WTC11 (cell line): ENCODE measurements around the gene SNRPA1. TPM values are rescaled to one million over a fixed set of nuclear protein-coding genes. Genes with fewer than 3 reads are reported as not detected.

Source experiments
- ATAC-seq: fragments of 200-7000 bp; cut with Tn5 transposase; 2 replicates; pipeline ENCODE4 v1.10.0; 2021; ENCODE audit warnings: mild to moderate bottlenecking, moderate library complexity
- CTCF ChIA-PET: fragments of 300-600 bp; sonication (Branson Sonifier 250); formaldehyde crosslinking; loops from one replicate; lab custom pipeline; 2021; ENCODE audit warnings: antibody characterized with exemption; lab: Charles Lee
- POLR2A ChIA-PET: fragments of 350-600 bp; sonication (Branson Sonifier 250); formaldehyde crosslinking; loops from one replicate; lab custom pipeline; 2021; ENCODE audit warnings: antibody characterized with exemption; lab: Charles Lee
- DNase-seq: peaks from one replicate; pipeline ENCODE4 v3.0.0; 2021; ENCODE audit warnings: low spot score
- H3K27ac Mint-ChIP-seq: 2 replicates; pipeline ENCODE4 v1.8.0; 2021; ENCODE audit warnings: mixed read lengths
- H3K27me3 Mint-ChIP-seq: 2 replicates; pipeline ENCODE4 v1.8.0; 2021; ENCODE audit warnings: low read depth, mild to moderate bottlenecking, moderate library complexity, mixed read lengths
- H3K36me3 Mint-ChIP-seq: 2 replicates; pipeline ENCODE4 v1.8.0; 2021; ENCODE audit warnings: mixed read lengths
- H3K4me1 Mint-ChIP-seq: 2 replicates; pipeline ENCODE4 v1.8.0; 2022; ENCODE audit warnings: mixed read lengths
- H3K4me3 Mint-ChIP-seq: 2 replicates; pipeline ENCODE4 v1.8.0; 2021; ENCODE audit warnings: mild to moderate bottlenecking, moderate library complexity, mixed read lengths
- H3K9me3 Mint-ChIP-seq: 2 replicates; pipeline ENCODE4 v1.8.0; 2021; ENCODE audit warnings: mixed read lengths
- CREM ChIP-seq: sonication (generic); formaldehyde crosslinking; IDR thresholded peaks from 2 replicates; pipeline ENCODE4 v1.8.1; 2022; ENCODE audit warnings: mild to moderate bottlenecking, missing genetic modification reagents, moderate library complexity
- EMX1 ChIP-seq: fragments of 250-450 bp; sonication (Bioruptor Pico); IDR thresholded peaks from 2 replicates; pipeline ENCODE4 v1.8.0; 2021; ENCODE audit warnings: mild to moderate bottlenecking
- ETV6 ChIP-seq: sonication (generic); formaldehyde crosslinking; IDR thresholded peaks from 2 replicates; pipeline ENCODE4 v1.8.1; 2022; ENCODE audit warnings: mild to moderate bottlenecking, missing genetic modification reagents
- FOXJ3 ChIP-seq: sonication (generic); formaldehyde crosslinking; IDR thresholded peaks from 2 replicates; pipeline ENCODE4 v1.9.0; 2021; ENCODE audit warnings: missing genetic modification reagents, mild to moderate bottlenecking, borderline replicate concordance
- MYBL2 ChIP-seq: sonication (generic); formaldehyde crosslinking; IDR thresholded peaks from 2 replicates; pipeline ENCODE4 v1.8.1; 2023; ENCODE audit warnings: mild to moderate bottlenecking, moderate library complexity, missing genetic modification reagents
- NFATC4 ChIP-seq: fragments of 250-450 bp; sonication (Bioruptor Pico); IDR thresholded peaks from 2 replicates; pipeline ENCODE4 v1.9.0; 2021; ENCODE audit warnings: mild to moderate bottlenecking
- NFYB ChIP-seq: sonication (generic); formaldehyde crosslinking; conservative IDR thresholded peaks from 2 replicates; pipeline ENCODE4 v1.8.0; 2022; ENCODE audit warnings: low read depth, missing genetic modification reagents
- NR1H2 ChIP-seq: sonication (generic); formaldehyde crosslinking; IDR thresholded peaks from 2 replicates; pipeline ENCODE4 v1.9.0; 2021; ENCODE audit warnings: mild to moderate bottlenecking, moderate library complexity, missing genetic modification reagents
- RELA ChIP-seq: sonication (generic); formaldehyde crosslinking; IDR thresholded peaks from 2 replicates; pipeline ENCODE4 v1.8.1; 2022; ENCODE audit warnings: missing genetic modification reagents, mild to moderate bottlenecking, borderline replicate concordance
- SMAD4 ChIP-seq: sonication (generic); formaldehyde crosslinking; IDR thresholded peaks from 2 replicates; pipeline ENCODE4 v1.8.0; 2022; ENCODE audit warnings: mild to moderate bottlenecking, missing genetic modification reagents
- SP1 ChIP-seq: sonication (generic); formaldehyde crosslinking; conservative IDR thresholded peaks from 2 replicates; pipeline ENCODE4 v1.8.1; 2022; ENCODE audit warnings: missing genetic modification reagents
- TCF7 ChIP-seq: sonication (generic); formaldehyde crosslinking; IDR thresholded peaks from 2 replicates; pipeline ENCODE4 v1.8.0; 2022; ENCODE audit warnings: mild to moderate bottlenecking, low read depth, missing genetic modification reagents, moderate library complexity
- ZNF416 ChIP-seq: fragments of 250-450 bp; sonication (Bioruptor Pico); IDR thresholded peaks from 2 replicates; pipeline ENCODE4 v1.9.0; 2021; ENCODE audit warnings: mild to moderate bottlenecking, inconsistent platforms
- ZNF423 ChIP-seq: fragments of 250-450 bp; sonication (Bioruptor Pico); IDR thresholded peaks from 2 replicates; pipeline ENCODE4 v2.1.2; 2022; ENCODE audit warnings: mild to moderate bottlenecking, moderate library complexity
- total RNA-seq: library from RNA; stranded (reverse); gene quantifications from 3 replicates; pipeline ENCODE4 v1.2.3, GENCODE V29; 2021
- TF ChIP-seq, protein P1 (sequence below): sonication (generic); formaldehyde crosslinking; IDR thresholded peaks from 2 replicates; pipeline ENCODE4 v1.8.0; 2023; ENCODE audit warnings: mild to moderate bottlenecking, missing genetic modification reagents
- TF ChIP-seq, protein P2 (sequence below): sonication (generic); formaldehyde crosslinking; IDR thresholded peaks from 2 replicates; pipeline ENCODE4 v1.8.0; 2022; ENCODE audit warnings: mild to moderate bottlenecking, missing genetic modification reagents
- TF ChIP-seq, protein P3 (sequence below): fragments of 250-450 bp; sonication (Bioruptor Pico); IDR thresholded peaks from 2 replicates; pipeline ENCODE4 v1.9.0; 2021; ENCODE audit warnings: mild to moderate bottlenecking, borderline replicate concordance
- TF ChIP-seq, protein P4 (sequence below): fragments of 250-450 bp; sonication (Bioruptor Pico); conservative IDR thresholded peaks from 2 replicates; pipeline ENCODE4 v1.9.0; 2021; ENCODE audit warnings: mild to moderate bottlenecking
- TF ChIP-seq, protein P5 (sequence below): sonication (generic); formaldehyde crosslinking; IDR thresholded peaks from 2 replicates; pipeline ENCODE4 v1.8.1; 2023; ENCODE audit warnings: mild to moderate bottlenecking, missing genetic modification reagents
- TF ChIP-seq, protein P6 (sequence below): sonication (generic); formaldehyde crosslinking; IDR thresholded peaks from 2 replicates; pipeline ENCODE4 v1.8.0; 2022; ENCODE audit warnings: mild to moderate bottlenecking, missing genetic modification reagents

SNRPA1 gene
- total RNA-seq, 1 experiment from 2014 or later: 170 TPM

DNA sequence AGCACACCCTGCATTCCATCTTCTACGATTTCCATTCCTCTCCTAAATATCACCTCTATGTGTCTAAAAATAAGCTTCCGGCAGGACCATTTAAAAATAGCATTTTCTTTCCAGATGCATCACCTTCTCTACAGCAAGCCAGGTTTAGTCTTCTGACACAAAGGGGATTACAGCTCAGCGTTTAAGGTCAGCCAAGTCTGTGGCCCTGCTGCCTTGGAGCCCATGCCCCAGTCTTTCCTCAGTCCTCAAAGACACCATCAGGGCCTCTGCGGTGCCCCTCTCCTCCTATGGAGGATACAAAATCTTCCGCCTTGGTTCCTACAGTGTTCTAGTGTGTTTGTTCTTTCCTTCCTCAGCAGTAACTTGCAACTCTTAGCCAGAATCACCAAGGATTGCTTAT, 21.5 kb downstream of the SNRPA1 start (continued):
- TF ChIP-seq, protein P1, sequence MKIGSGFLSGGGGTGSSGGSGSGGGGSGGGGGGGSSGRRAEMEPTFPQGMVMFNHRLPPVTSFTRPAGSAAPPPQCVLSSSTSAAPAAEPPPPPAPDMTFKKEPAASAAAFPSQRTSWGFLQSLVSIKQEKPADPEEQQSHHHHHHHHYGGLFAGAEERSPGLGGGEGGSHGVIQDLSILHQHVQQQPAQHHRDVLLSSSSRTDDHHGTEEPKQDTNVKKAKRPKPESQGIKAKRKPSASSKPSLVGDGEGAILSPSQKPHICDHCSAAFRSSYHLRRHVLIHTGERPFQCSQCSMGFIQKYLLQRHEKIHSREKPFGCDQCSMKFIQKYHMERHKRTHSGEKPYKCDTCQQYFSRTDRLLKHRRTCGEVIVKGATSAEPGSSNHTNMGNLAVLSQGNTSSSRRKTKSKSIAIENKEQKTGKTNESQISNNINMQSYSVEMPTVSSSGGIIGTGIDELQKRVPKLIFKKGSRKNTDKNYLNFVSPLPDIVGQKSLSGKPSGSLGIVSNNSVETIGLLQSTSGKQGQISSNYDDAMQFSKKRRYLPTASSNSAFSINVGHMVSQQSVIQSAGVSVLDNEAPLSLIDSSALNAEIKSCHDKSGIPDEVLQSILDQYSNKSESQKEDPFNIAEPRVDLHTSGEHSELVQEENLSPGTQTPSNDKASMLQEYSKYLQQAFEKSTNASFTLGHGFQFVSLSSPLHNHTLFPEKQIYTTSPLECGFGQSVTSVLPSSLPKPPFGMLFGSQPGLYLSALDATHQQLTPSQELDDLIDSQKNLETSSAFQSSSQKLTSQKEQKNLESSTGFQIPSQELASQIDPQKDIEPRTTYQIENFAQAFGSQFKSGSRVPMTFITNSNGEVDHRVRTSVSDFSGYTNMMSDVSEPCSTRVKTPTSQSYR (CRISPR knock-in tag): no peak
- TF ChIP-seq NR1H2 (CRISPR knock-in tag): no peak

DNA sequence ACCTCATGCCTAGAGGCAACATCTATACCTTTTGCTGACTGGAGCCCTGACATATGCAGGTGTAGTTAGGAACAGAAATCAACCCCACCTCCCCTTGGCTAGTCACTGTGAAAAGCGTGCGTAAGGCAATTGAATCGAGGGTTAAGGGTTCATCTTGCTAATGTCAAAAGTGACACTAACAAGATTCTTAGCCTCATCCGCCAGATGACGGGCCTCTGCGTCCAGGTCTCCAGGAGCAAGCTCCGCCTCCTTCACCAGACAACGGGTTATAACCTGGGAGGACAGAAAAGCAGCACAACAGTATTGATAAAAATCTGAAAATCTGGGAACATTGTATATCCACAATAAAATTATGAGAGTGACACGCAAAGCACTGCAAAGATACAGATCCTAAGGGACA, 22.5 kb downstream of the SNRPA1 start:
- Mint-ChIP-seq H3K27me3 (no peaks in the 10 kb centered on the region), H3K4me1 (peaks cover 4% of the 10 kb centered on the region), H3K9me3 (no peaks in the 10 kb centered on the region), H3K36me3 (peaks cover 63% of the 10 kb centered on the region)
- DNase-seq: no peak
- POLR2A ChIA-PET: no interaction called here
- no peak for TF ChIP-seq CREM
- no peak for TF ChIP-seq ETV6 (CRISPR knock-in tag)
- TF ChIP-seq, protein P2, sequence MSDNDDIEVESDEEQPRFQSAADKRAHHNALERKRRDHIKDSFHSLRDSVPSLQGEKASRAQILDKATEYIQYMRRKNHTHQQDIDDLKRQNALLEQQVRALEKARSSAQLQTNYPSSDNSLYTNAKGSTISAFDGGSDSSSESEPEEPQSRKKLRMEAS (CRISPR knock-in tag): no peak
- TF ChIP-seq, protein P3, sequence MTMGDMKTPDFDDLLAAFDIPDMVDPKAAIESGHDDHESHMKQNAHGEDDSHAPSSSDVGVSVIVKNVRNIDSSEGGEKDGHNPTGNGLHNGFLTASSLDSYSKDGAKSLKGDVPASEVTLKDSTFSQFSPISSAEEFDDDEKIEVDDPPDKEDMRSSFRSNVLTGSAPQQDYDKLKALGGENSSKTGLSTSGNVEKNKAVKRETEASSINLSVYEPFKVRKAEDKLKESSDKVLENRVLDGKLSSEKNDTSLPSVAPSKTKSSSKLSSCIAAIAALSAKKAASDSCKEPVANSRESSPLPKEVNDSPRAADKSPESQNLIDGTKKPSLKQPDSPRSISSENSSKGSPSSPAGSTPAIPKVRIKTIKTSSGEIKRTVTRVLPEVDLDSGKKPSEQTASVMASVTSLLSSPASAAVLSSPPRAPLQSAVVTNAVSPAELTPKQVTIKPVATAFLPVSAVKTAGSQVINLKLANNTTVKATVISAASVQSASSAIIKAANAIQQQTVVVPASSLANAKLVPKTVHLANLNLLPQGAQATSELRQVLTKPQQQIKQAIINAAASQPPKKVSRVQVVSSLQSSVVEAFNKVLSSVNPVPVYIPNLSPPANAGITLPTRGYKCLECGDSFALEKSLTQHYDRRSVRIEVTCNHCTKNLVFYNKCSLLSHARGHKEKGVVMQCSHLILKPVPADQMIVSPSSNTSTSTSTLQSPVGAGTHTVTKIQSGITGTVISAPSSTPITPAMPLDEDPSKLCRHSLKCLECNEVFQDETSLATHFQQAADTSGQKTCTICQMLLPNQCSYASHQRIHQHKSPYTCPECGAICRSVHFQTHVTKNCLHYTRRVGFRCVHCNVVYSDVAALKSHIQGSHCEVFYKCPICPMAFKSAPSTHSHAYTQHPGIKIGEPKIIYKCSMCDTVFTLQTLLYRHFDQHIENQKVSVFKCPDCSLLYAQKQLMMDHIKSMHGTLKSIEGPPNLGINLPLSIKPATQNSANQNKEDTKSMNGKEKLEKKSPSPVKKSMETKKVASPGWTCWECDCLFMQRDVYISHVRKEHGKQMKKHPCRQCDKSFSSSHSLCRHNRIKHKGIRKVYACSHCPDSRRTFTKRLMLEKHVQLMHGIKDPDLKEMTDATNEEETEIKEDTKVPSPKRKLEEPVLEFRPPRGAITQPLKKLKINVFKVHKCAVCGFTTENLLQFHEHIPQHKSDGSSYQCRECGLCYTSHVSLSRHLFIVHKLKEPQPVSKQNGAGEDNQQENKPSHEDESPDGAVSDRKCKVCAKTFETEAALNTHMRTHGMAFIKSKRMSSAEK: no peak
- TF ChIP-seq, protein P4, sequence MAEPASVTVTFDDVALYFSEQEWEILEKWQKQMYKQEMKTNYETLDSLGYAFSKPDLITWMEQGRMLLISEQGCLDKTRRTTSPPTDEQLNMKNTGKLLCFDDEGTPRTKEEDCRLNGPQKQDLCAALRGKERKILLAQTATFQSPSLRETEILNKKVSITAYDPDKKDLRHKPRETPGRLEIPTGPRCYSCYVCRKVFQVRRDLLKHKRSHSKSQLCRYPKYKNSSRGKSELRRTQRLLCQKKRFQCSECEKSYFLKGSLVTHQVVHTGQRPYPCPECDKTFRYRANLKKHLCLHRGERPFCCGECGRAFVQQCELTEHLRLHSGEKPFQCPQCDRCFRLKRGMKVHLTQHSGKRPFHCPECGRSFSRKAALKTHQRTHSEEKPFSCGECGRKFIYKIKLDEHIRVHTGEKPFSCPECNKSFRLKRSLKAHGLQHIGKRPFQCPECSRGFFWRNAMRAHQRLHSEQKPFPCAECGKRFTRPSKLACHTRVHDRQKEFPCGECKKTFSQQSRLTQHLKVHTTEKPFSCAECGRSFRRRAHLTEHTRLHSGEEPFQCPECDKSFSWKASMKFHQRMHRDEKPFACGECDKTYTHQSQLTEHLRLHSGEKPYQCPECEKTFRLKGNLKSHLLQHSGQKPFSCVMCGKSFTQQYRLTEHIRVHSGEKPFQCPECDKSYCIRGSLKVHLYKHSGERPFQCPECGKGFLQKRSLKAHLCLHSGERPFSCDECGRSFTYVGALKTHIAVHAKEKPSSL (CRISPR knock-in tag): no peak
- TF ChIP-seq MYBL2 (CRISPR knock-in tag): no peak
- TF ChIP-seq NFATC4: no peak
- no peak for TF ChIP-seq ZNF423 (CRISPR knock-in tag)
- no peak for TF ChIP-seq RELA (CRISPR knock-in tag)
- TF ChIP-seq, protein P5, sequence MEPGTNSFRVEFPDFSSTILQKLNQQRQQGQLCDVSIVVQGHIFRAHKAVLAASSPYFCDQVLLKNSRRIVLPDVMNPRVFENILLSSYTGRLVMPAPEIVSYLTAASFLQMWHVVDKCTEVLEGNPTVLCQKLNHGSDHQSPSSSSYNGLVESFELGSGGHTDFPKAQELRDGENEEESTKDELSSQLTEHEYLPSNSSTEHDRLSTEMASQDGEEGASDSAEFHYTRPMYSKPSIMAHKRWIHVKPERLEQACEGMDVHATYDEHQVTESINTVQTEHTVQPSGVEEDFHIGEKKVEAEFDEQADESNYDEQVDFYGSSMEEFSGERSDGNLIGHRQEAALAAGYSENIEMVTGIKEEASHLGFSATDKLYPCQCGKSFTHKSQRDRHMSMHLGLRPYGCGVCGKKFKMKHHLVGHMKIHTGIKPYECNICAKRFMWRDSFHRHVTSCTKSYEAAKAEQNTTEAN: no peak
- TF ChIP-seq NFYB (CRISPR knock-in tag): no peak
- no peak for TF ChIP-seq FOXJ3
- TF ChIP-seq TCF7: no peak
- TF ChIP-seq EMX1: no peak
- TF ChIP-seq SMAD4 (CRISPR knock-in tag): no peak
- TF ChIP-seq, protein P6, sequence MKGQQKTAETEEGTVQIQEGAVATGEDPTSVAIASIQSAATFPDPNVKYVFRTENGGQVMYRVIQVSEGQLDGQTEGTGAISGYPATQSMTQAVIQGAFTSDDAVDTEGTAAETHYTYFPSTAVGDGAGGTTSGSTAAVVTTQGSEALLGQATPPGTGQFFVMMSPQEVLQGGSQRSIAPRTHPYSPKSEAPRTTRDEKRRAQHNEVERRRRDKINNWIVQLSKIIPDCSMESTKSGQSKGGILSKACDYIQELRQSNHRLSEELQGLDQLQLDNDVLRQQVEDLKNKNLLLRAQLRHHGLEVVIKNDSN (CRISPR knock-in tag): no peak
- no peak for TF ChIP-seq SP1 (CRISPR knock-in tag)
- TF ChIP-seq ZNF416: no peak
- TF ChIP-seq, all 79 proteins: peak for 0
- H3K27ac Mint-ChIP-seq: no peak overlapping the region
- CTCF ChIA-PET: interaction anchor here (1.8 kb wide), 1 partner anchor 264 kb away, joined by 4 read pairs; no protein-coding TSS in a partner anchor
- H3K4me3 Mint-ChIP-seq: no peak overlapping the region
- no peak for ATAC-seq
